ENCODE measurements around the gene ZDHHC1. TPM values are rescaled to one million over a fixed set of nuclear protein-coding genes. Genes with fewer than 3 reads are reported as not detected.

Gene ZDHHC1
- total RNA-seq, 1 donor from 2014 or later = 9.5 TPM

GRCh38 chr16:67451704-67452435 lies 35.6 kb upstream of the ZDHHC1 start:
- H3K36me3 ChIP-seq (ENCODE audit: control insufficient read depth, insufficient read depth, low read length) = peaks cover 3% of the 10 kb centered on the region
- no peak overlapping the region for H3K4me3 ChIP-seq (ENCODE audit: low read depth, low read length)
- no peak for DNase-seq (ENCODE audit: low read depth)
- H3K27me3 ChIP-seq (ENCODE audit: control insufficient read depth, insufficient read depth, low read length) = no peaks in the 10 kb centered on the region
- no peak for TF ChIP-seq CTCF (IDR thresholded peaks at IDR 0.05; ENCODE audit: insufficient read depth, low read length, poor library complexity, severe bottlenecking)

- Histone ChIP-seq H3K36me3 (ENCODE audit: control insufficient read depth, insufficient read depth, low read length) (peaks cover 3% of the 10 kb centered on the region), H3K27me3 (ENCODE audit: control insufficient read depth, insufficient read depth, low read length) (no peaks in the 10 kb centered on the region), H3K4me3 (ENCODE audit: low read depth, low read length) (no peak overlapping the region)
- DNase-seq (ENCODE audit: low read depth) = no peak
- TF ChIP-seq CTCF (IDR thresholded peaks at IDR 0.05; ENCODE audit: insufficient read depth, low read length, poor library complexity, severe bottlenecking) = no peak
Observed at GRCh38 chr16:67451061-67451703, 34.9 kb upstream of the ZDHHC1 start.

- peaks cover 3% of the 10 kb centered on the region for H3K36me3 ChIP-seq (ENCODE audit: control insufficient read depth, insufficient read depth, low read length)
- H3K27me3 ChIP-seq (ENCODE audit: control insufficient read depth, insufficient read depth, low read length) = no peaks in the 10 kb centered on the region
- H3K4me3 ChIP-seq (ENCODE audit: low read depth, low read length) = no peak overlapping the region
- DNase-seq (ENCODE audit: low read depth) = no peak
- TF ChIP-seq CTCF (IDR thresholded peaks at IDR 0.05; ENCODE audit: insufficient read depth, low read length, poor library complexity, severe bottlenecking) = no peak
Observed at GRCh38 chr16:67449739-67450138, 33.5 kb upstream of the ZDHHC1 start.

GRCh38 chr16:67449336-67449735 lies 33.1 kb upstream of the ZDHHC1 start:
- Histone ChIP-seq H3K27me3 (ENCODE audit: control insufficient read depth, insufficient read depth, low read length) (no peaks in the 10 kb centered on the region), H3K4me3 (ENCODE audit: low read depth, low read length) (no peak overlapping the region), H3K36me3 (ENCODE audit: control insufficient read depth, insufficient read depth, low read length) (peaks cover 3% of the 10 kb centered on the region)
- no peak for DNase-seq (ENCODE audit: low read depth)
- no peak for TF ChIP-seq CTCF (IDR thresholded peaks at IDR 0.05; ENCODE audit: insufficient read depth, low read length, poor library complexity, severe bottlenecking)

GRCh38 chr16:67448580-67448979 lies 32.3 kb upstream of the ZDHHC1 start:
- Histone ChIP-seq H3K36me3 (ENCODE audit: control insufficient read depth, insufficient read depth, low read length) (peaks cover 3% of the 10 kb centered on the region), H3K4me3 (ENCODE audit: low read depth, low read length) (no peak overlapping the region), H3K27me3 (ENCODE audit: control insufficient read depth, insufficient read depth, low read length) (no peaks in the 10 kb centered on the region)
- DNase-seq (ENCODE audit: low read depth) = no peak
- no peak for TF ChIP-seq CTCF (IDR thresholded peaks at IDR 0.05; ENCODE audit: insufficient read depth, low read length, poor library complexity, severe bottlenecking)
